ENCODE results near the gene KRTAP22-2. TPM values are rescaled to one million over a fixed set of nuclear protein-coding genes. Genes with fewer than 3 reads are reported as not detected.

Gene KRTAP22-2
- not detected for total RNA-seq

DNA sequence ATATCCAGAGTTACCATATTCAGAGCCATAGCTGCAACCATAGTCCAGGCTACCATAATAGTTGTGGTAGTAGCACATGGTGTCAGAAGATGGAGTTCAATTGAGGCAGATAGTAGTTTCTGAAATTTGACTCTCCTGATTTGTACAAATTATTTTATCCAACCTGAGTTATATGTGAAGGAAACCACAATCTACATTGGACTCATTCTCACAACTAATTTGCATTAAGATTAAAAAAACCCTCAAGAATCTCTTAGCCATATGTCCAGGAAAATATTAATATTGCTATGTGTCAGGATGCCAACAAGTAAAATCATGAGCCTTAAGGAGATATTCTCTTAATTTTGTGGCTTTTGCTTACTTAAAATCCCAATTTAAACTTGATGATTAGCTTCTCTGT is at the start of gene KRTAP22-2:
Gene KRTAP22-2 (minus strand): TSS at position 101 of the 400 bp plus-strand sequence.
- POLR2A ChIA-PET: no interaction called here
- H3K4me3 Mint-ChIP-seq: no peak within 1 kb of the TSS
- TF ChIP-seq, protein P1, sequence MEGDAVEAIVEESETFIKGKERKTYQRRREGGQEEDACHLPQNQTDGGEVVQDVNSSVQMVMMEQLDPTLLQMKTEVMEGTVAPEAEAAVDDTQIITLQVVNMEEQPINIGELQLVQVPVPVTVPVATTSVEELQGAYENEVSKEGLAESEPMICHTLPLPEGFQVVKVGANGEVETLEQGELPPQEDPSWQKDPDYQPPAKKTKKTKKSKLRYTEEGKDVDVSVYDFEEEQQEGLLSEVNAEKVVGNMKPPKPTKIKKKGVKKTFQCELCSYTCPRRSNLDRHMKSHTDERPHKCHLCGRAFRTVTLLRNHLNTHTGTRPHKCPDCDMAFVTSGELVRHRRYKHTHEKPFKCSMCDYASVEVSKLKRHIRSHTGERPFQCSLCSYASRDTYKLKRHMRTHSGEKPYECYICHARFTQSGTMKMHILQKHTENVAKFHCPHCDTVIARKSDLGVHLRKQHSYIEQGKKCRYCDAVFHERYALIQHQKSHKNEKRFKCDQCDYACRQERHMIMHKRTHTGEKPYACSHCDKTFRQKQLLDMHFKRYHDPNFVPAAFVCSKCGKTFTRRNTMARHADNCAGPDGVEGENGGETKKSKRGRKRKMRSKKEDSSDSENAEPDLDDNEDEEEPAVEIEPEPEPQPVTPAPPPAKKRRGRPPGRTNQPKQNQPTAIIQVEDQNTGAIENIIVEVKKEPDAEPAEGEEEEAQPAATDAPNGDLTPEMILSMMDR (IDR thresholded peaks at IDR 0.05): no peak

DNA sequence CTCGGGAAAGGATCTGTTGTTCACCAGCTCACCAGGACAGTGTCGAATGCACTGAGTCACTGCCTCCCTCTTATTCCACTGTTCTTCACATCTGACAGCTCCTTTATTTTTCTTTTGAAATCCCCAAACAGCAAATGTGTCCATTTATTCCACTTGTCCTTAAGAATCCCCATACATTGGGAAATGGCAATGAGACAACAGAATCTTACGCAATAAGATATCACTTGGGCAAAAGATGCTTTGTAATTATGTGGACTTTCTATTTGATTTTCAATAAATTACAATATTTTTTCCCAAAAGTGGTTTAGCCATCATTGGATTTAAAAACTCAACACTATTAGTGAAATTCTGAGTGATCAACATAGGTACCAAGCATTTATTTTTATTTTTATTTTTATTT is 48.5 kb upstream of the KRTAP22-2 start:
- POLR2A ChIA-PET: no interaction called here
- TF ChIP-seq, protein P1 (IDR thresholded peaks at IDR 0.05): no peak
- H3K4me1 Mint-ChIP-seq (ENCODE audit: low read depth): no peaks in the 10 kb centered on the region

More for the DNA sequence above, at the start of gene KRTAP22-2:
- no peak for DNase-seq
- H3K36me3 Mint-ChIP-seq (ENCODE audit: low read depth): no peaks in the 10 kb centered on the region
- ATAC-seq: no peak
- no peaks in the 10 kb centered on the region for H3K4me1 Mint-ChIP-seq (ENCODE audit: low read depth)
- H3K9me3 Mint-ChIP-seq: no peaks in the 10 kb centered on the region
- CTCF ChIA-PET: no interaction called here
- no peaks in the 10 kb centered on the region for H3K27me3 Mint-ChIP-seq
- H3K27ac Mint-ChIP-seq: no peak within 1 kb of the TSS
- intact Hi-C loops (cut with micrococcal nuclease): no loop called here

DNA sequence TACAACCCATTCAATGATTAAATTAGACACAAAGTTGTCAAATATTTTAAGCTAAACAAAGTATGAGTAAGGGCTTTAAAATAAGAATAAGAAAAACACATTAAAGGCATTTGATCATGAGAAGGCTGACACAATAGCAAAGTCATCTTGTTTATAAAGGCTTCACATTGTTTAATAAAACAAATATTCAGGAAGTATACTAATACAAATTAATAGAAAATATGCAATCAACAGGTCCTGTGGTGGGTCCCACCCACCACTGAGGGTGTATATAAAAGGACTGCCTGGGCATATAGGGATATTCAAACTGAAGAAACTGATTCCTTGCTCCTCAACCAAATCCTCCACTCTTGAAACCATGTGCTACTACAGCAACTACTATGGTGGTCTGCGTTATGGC is 44.7 kb upstream of the KRTAP22-2 start, which contains the start of gene KRTAP20-2:
Gene KRTAP20-2 (plus strand): TSS at position 301 of the 400 bp plus-strand sequence. CDS start 58 bp downstream, at position 359.
- intact Hi-C loops (cut with micrococcal nuclease): no loop called here
- TF ChIP-seq, protein P1 (IDR thresholded peaks at IDR 0.05): no peak
- ChIA-PET POLR2A (interaction anchor here (0.7 kb wide), 1 partner anchor 22 kb away, joined by 3 read pairs; no protein-coding TSS in a partner anchor), CTCF (no interaction called here)
- no peak for DNase-seq
- Mint-ChIP-seq H3K27me3 (no peaks in the 10 kb centered on the region), H3K4me1 (ENCODE audit: low read depth) (no peaks in the 10 kb centered on the region), H3K36me3 (ENCODE audit: low read depth) (no peaks in the 10 kb centered on the region), H3K4me3 (no peak within 1 kb of the TSS), H3K9me3 (no peaks in the 10 kb centered on the region), H3K27ac (no peak within 1 kb of the TSS)
- ATAC-seq: no peak

More for the DNA sequence above, 48.5 kb upstream of the KRTAP22-2 start:
- Mint-ChIP-seq H3K27ac (no peak overlapping the region), H3K36me3 (ENCODE audit: low read depth) (no peaks in the 10 kb centered on the region), H3K9me3 (no peaks in the 10 kb centered on the region), H3K27me3 (no peaks in the 10 kb centered on the region), H3K4me3 (no peak overlapping the region)
- intact Hi-C loops (cut with micrococcal nuclease): no loop called here
- no peak for ATAC-seq
- CTCF ChIA-PET: no interaction called here
- DNase-seq: no peak

DNA sequence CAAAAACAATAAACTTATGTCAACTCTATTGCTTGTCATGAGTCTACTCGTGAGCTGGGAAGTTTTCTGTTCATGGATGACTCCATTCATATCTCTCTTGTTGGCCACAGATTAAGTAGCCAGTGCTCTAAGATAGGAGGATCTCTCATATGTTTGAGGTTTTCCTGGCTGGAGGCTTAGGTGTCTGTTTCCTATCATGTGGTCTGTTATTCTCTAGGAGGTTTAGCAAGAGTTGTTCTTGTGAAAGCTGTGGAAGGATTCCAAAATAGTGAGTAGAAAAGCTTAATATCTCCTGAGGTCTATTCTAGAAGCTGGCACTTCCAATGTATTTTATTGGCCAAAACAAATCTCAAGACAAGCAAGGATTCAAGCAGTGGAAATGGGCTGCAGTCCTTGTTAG is 39.0 kb upstream of the KRTAP22-2 start:
- Mint-ChIP-seq H3K36me3 (ENCODE audit: low read depth) (no peaks in the 10 kb centered on the region), H3K27me3 (no peaks in the 10 kb centered on the region), H3K27ac (no peak overlapping the region), H3K4me3 (no peak overlapping the region), H3K4me1 (ENCODE audit: low read depth) (no peaks in the 10 kb centered on the region), H3K9me3 (no peaks in the 10 kb centered on the region)
- CTCF ChIA-PET: no interaction called here
- POLR2A ChIA-PET: no interaction called here
- ATAC-seq (no peak), DNase-seq (no peak)
- TF ChIP-seq, protein P1 (IDR thresholded peaks at IDR 0.05): no peak
- intact Hi-C loops (cut with micrococcal nuclease): no loop called here

DNA sequence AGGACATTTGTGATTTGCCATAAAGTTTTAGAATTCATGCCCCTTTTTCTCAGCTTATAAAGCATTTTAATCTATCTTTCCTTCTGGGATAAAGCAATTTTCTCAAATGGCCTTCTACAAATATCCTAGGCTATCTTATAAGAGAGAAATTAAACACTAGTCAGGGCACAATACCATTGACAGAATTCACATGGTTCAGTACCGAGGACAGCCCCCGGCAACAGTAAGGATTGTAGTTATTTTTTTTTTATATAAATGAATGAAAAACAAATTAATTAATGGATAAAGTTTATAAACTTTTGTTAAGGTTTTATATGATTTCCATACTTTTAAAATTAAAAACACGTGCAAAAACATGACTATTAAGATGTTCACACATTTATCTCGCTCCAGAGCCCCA is 37.9 kb upstream of the KRTAP22-2 start:
- ChIA-PET POLR2A (no interaction called here), CTCF (no interaction called here)
- DNase-seq: no peak
- no peaks in the 10 kb centered on the region for H3K4me1 Mint-ChIP-seq (ENCODE audit: low read depth)
- intact Hi-C loops (cut with micrococcal nuclease): no loop called here
- H3K36me3 Mint-ChIP-seq (ENCODE audit: low read depth): no peaks in the 10 kb centered on the region
- no peaks in the 10 kb centered on the region for H3K9me3 Mint-ChIP-seq
- no peaks in the 10 kb centered on the region for H3K27me3 Mint-ChIP-seq
- TF ChIP-seq, protein P1 (IDR thresholded peaks at IDR 0.05): no peak
- no peak overlapping the region for H3K4me3 Mint-ChIP-seq
- no peak overlapping the region for H3K27ac Mint-ChIP-seq
- no peak for ATAC-seq

Data from activated CD8-positive, alpha-beta T cell treated with anti-CD3 and anti-CD28 coated beads for 36 hours (primary cell).